Measurements from ENCODE around the gene TNNT2.

GRCh38 chr1:201389051-201389450 lies 11.6 kb upstream of the TNNT2 start:
- no peak for TF ChIP-seq CTCF (IDR thresholded peaks at IDR 0.05)
- TF ChIP-seq POLR2A (IDR thresholded peaks at IDR 0.05), result no peak

Measured in esophagus squamous epithelium (tissue), 4 donors.